ENCODE data around the gene DUSP10.

Gene DUSP10

DNA sequence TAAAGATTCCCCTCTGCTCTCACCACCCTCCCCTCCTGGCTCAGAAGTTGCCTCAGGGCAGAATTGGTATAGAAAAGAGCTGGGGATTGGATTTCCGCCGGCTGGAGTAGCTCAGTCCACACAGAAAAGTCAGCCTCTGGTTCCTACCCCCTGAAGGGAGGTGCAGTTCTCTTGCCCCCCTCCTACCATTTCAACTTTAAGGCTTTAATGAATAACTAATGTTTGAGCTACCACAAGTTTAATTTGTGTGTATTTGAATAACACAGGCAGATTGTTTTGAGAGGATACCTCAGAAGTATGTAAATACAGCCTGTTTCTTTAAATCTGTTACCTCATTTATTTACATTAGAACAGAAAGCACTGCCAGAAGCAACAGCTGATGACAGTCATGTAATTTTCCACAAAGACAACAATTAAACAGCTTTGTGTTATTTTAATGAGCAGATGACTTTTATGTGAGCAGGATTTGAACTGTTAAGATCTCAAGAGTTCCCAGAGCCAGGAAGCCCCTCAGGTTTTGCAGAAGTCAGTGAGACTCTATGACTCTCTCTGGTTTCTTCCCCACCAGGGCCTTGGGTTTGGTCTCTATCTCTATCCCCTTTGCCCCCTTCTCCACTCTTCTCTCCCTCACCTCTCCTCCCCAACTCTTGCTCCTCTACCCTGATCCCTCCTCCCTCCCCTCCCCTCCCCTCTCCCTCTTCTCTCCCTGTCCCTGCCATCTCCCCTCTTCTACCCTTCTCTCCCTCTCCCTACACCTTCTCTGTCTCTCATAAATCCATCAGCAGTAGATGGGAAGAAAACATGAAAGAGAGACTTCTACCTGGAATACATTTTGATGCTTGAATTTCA lies 26.3 kb downstream of the DUSP10 start:
- Histone ChIP-seq H3K27ac (ENCODE audit: low read depth, low read length, poor library complexity, severe bottlenecking) (no peak overlapping the region), H3K9me3 (ENCODE audit: low read length) (peaks cover 5% of the 10 kb centered on the region; the same call in 1 of the 2 replicates), H3K79me2 (ENCODE audit: insufficient read depth, low read length) (peaks cover 12% of the 10 kb centered on the region; the same call in 1 of the 2 replicates), H3K9me2 (ENCODE audit: low read depth, low read length) (no peaks in the 10 kb centered on the region), H3K36me3 (ENCODE audit: insufficient read depth, low read length) (peaks cover 23% of the 10 kb centered on the region), H4K20me1 (ENCODE audit: insufficient read depth, low read length) (no peaks in the 10 kb centered on the region), H3K27me3 (ENCODE audit: insufficient read depth, low read length) (no peaks in the 10 kb centered on the region), H3F3A (ENCODE audit: insufficient read depth, low read length) (no peaks in the 10 kb centered on the region), H3K9ac (ENCODE audit: low read length) (no peak overlapping the region), H3K4me1 (ENCODE audit: insufficient read depth, low read length, severe bottlenecking) (peaks cover 37% of the 10 kb centered on the region), H2AFZ (ENCODE audit: low read length) (no peak overlapping the region), H3K4me3 (ENCODE audit: low read depth, low read length, poor library complexity, severe bottlenecking) (no peak overlapping the region), H3K4me2 (ENCODE audit: low read length) (no peak overlapping the region)
- TF ChIP-seq EZH2 (IDR thresholded peaks at IDR 0.05; ENCODE audit: borderline replicate concordance, low read length): no peak
- TF ChIP-seq, protein P1, sequence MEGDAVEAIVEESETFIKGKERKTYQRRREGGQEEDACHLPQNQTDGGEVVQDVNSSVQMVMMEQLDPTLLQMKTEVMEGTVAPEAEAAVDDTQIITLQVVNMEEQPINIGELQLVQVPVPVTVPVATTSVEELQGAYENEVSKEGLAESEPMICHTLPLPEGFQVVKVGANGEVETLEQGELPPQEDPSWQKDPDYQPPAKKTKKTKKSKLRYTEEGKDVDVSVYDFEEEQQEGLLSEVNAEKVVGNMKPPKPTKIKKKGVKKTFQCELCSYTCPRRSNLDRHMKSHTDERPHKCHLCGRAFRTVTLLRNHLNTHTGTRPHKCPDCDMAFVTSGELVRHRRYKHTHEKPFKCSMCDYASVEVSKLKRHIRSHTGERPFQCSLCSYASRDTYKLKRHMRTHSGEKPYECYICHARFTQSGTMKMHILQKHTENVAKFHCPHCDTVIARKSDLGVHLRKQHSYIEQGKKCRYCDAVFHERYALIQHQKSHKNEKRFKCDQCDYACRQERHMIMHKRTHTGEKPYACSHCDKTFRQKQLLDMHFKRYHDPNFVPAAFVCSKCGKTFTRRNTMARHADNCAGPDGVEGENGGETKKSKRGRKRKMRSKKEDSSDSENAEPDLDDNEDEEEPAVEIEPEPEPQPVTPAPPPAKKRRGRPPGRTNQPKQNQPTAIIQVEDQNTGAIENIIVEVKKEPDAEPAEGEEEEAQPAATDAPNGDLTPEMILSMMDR (IDR thresholded peaks at IDR 0.05; ENCODE audit: low read length): no peak

DNA sequence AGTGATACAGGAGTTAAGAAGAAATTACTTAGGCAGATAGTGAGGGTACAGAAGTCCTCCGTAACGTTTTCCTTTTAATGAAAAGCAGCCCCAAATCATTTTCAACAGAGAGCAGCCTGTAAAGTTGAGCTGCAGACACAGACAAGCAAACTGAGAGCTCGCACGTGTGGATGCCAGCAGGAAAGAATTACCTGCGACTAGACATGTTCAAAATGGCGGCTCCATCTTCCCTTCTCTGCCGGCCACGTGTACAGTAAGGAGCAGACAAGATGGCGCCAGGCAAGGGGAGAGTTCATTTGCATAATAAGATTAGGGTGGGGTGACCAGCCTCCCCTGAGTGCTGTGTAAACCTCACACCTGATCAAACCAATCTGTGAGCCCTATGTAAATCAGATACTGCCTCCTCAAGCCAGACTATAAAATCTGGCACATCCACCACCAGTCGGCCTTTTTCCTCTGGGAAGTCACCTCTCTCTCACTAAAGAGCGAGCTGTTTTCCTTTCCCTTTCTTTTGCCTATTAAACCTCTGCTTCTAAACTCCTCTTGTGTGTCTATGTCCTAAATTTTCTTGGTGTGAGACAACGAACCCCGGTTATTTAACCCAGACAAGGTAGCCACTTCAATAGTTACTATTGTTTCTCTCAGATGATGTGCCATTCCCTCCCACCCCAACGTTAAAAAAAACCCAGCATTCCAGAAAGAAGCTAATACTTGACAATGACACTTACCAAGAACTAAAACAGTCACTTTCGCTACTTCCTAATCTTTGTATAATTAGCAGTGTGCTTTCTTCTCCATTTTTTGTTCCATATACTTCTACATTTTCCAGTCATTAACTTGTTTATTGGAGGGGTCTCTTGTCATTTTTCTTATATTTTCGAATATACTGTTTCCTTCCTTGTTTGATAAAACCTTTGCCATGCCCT lies 27.4 kb downstream of the DUSP10 start:
- Histone ChIP-seq H4K20me1 (ENCODE audit: insufficient read depth, low read length) (no peaks in the 10 kb centered on the region), H3K4me2 (ENCODE audit: low read length) (no peak overlapping the region), H3K9me3 (ENCODE audit: low read length) (peaks cover 5% of the 10 kb centered on the region; the same call in 1 of the 2 replicates), H3K27me3 (ENCODE audit: insufficient read depth, low read length) (no peaks in the 10 kb centered on the region), H3K4me3 (ENCODE audit: low read depth, low read length, poor library complexity, severe bottlenecking) (no peak overlapping the region), H3K79me2 (ENCODE audit: insufficient read depth, low read length) (peaks cover 9% of the 10 kb centered on the region; the same call in 1 of the 2 replicates), H3K27ac (ENCODE audit: low read depth, low read length, poor library complexity, severe bottlenecking) (no peak overlapping the region), H3F3A (ENCODE audit: insufficient read depth, low read length) (no peaks in the 10 kb centered on the region), H3K9me2 (ENCODE audit: low read depth, low read length) (no peaks in the 10 kb centered on the region), H3K4me1 (ENCODE audit: insufficient read depth, low read length, severe bottlenecking) (peaks cover 47% of the 10 kb centered on the region), H3K9ac (ENCODE audit: low read length) (no peak overlapping the region), H2AFZ (ENCODE audit: low read length) (no peak overlapping the region), H3K36me3 (ENCODE audit: insufficient read depth, low read length) (peaks cover 23% of the 10 kb centered on the region)
- no peak for TF ChIP-seq EZH2 (IDR thresholded peaks at IDR 0.05; ENCODE audit: borderline replicate concordance, low read length)
- TF ChIP-seq, protein P1 (IDR thresholded peaks at IDR 0.05; ENCODE audit: low read length): no peak

DNA sequence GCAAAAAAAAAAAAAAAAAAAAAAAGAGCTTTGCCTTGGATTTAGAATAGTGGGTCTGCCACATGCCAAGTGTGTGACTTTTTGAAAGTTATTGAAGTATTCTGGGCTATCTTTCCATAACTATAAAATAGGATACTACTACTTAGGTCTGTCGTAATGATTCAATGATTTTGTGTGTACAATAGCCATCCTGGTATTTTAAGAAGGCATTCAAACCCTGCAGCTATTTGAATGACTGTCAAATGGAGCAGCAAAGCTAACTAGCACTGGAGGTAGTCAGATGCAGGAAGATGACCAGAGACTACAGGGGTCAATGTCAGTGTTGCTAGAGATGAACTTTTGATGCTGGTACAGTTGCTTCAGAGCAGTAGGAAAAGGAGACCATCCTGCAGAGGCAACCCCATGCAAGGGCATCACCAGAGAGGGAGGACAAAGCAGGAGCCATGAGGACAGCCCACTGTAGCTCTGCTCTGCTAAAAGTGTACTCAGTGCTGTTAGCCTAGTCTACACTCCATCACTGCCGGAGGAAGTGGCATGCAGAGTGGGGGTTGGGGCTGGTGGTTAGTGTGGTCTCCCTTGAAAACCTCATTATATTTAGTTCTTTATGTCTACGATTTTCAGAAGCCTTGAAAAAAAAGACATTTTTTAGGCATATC lies 29.0 kb downstream of the DUSP10 start:
- no peaks in the 10 kb centered on the region for H3K9me2 ChIP-seq (ENCODE audit: low read depth, low read length)
- no peaks in the 10 kb centered on the region for H3K27me3 ChIP-seq (ENCODE audit: insufficient read depth, low read length)
- H3K4me3 ChIP-seq (ENCODE audit: low read depth, low read length, poor library complexity, severe bottlenecking): no peak overlapping the region
- peaks cover 5% of the 10 kb centered on the region; the same call in 1 of the 2 replicates for H3K9me3 ChIP-seq (ENCODE audit: low read length)
- no peak overlapping the region for H2AFZ ChIP-seq (ENCODE audit: low read length)
- TF ChIP-seq EZH2 (IDR thresholded peaks at IDR 0.05; ENCODE audit: borderline replicate concordance, low read length): no peak
- TF ChIP-seq, protein P1 (IDR thresholded peaks at IDR 0.05; ENCODE audit: low read length): no peak
- H3K79me2 ChIP-seq (ENCODE audit: insufficient read depth, low read length): peaks cover 9% of the 10 kb centered on the region; the same call in 1 of the 2 replicates
- H3K9ac ChIP-seq (ENCODE audit: low read length): no peak overlapping the region
- H3K27ac ChIP-seq (ENCODE audit: low read depth, low read length, poor library complexity, severe bottlenecking): peak overlapping the region; percentile 91
- H3K4me2 ChIP-seq (ENCODE audit: low read length): peak overlapping the region; percentile 17; the same call in 1 of the 2 replicates
- H3K4me1 ChIP-seq (ENCODE audit: insufficient read depth, low read length, severe bottlenecking): peaks cover 63% of the 10 kb centered on the region
- H3F3A ChIP-seq (ENCODE audit: insufficient read depth, low read length): no peaks in the 10 kb centered on the region
- H3K36me3 ChIP-seq (ENCODE audit: insufficient read depth, low read length): peaks cover 23% of the 10 kb centered on the region
- no peaks in the 10 kb centered on the region for H4K20me1 ChIP-seq (ENCODE audit: insufficient read depth, low read length)

Measured in OCI-LY1 (cell line).